ENCODE measurements around the gene FDXACB1.

The FDXACB1 gene, protein sequence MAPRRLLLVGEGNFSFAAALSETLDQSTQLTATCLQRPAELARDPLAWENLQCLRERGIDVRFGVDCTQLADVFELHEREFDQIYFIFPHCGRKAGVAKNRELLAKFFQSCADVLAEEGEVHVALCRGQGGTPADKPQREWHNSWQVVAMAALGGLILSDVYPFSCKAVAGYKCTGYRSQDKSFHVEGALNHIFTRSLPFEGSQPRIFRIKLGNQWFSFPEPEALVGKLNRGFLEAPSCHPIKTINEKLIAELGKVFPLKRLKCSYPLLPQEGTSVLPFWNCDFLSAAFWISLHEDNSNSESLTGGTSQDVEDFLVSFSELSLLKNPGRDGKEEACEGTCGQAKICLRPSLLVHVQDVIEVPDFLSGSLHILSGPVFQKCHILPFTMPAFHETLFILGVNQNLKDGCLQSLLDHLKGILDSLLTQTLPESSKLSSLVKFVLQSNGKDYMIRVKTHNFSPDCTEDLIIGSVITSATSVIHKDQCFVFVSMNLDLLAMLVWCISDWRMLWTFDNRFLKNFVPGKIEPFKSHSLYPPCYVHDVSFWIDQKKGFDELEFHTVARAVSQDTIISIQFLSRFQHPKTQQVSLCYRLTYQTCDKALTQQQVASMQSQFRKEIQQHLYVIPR

DNA sequence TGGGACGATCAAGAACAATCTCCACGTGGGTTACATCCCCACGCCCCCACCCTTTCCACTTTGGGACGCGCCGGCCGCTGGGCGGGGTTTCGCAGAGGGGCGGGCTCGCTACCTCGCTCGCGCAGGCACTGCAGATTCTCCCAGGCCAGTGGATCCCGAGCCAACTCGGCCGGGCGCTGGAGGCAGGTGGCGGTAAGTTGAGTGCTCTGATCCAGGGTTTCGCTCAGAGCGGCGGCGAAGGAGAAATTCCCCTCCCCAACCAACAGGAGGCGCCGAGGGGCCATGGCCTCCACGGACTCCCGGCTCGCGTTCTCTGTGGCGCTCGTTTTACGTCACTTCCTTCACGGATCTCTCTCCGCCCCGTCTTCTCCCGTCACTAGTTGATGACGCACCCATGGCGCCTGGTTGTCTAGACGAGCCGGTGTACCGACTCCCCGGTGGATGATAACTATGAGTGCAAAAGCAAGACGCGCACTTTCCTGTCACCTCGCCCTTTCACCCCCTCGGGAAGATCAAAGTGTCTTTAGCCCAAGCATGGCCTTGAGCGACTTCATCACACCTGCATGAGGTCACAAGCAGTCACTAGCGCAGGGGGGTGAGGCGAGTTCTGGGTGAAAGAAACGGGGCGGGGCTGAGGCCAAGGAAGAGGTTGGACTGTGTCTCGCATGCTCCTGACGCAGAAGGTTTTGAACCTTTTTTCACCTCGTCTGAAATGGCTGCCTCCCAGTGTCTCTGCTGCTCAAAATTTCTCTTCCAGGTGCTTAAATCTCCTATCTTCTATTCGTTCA, at the start of gene FDXACB1, which contains the start of gene CFAP68:
Gene FDXACB1, minus strand, starts transcription at position 317 of the 788 bp plus-strand sequence. Its CDS starts 33 bp downstream, at position 284.
Gene CFAP68, plus strand, starts transcription at position 693 of the 788 bp plus-strand sequence. Its CDS starts 20 bp downstream, at position 713.
- peak; percentile 78 for DNase-seq

DNA sequence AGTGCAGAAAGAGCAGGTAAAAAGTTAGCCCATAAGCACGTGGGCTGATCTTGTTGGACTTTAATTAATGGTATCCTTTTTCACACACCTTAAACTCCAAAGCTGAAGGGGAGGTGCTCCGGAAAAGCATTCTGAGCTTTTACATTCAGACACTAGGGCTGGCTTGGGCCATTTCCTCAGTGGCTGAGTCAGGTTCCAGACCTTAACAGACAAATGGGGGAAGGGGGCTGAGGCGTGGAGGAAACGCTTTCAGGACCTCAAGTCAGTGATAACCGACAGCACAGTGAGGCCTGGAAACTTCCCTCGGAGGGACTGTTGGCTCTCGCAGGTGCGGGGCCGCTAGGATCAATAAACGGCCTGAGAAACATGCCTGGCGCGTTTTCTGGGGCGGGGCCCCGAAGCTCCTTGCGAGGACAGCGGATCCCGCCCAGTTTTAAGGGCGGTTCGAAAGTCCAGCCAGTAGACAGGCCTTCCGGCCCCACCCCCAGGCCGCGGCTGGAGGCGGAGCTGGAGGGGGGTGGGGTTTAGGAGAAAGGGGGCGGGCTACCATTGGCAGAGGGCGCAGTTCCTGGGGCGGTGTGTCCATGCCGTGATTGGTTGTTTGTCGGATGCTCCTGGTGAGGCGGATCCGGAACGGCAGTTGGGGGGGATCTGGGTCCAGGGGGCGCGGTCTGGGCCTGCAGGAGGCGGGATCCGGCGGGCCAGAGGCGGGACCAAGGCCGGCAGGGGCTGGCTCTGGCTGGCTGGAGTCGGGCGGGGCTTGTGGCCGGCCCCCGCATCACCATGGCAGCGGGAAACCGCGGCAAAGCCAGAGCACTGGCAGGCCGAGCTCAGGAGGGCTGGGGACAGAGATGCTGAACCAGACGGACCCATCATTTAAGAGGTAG, 47.8 kb upstream of the FDXACB1 start:
- peak; percentile 92 for DNase-seq

DNA sequence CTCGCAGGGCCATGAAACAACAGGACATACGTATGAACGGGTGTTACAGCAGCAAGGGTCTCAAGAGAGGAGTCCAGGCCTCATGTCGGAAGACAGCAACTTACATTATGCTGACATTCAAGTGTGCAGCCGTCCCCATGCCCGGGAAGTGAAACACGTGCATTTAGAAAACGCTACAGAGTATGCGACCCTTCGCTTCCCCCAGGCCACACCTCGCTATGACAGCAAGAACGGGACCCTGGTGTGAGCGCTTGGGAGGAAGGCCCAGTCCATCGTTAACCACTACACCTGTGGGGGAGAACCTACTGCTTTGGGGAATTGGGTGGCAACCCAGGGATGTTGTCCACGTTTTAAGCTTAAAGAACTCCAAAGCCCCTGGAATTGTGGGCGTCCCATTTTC, 47.0 kb upstream of the FDXACB1 start:
- DNase-seq, result no peak

DNA sequence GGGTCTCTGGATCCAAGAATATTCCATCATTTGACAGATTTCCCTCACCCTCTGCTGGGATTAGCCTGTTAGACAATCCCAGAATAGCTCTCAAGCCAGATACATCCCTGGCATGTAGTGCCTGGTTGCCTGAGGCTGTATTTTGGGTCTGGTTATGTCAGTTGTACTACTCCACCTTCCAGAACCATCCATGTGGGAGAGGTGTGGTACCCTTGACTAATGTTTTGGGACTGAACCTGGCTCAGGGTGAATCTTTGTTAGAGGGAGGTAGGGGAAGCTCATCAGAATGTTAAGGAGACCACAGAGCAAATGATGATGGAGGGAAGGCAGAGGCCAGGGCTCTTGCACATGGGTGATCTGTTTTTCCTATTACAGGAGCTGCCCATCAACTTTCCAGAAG, 45.0 kb upstream of the FDXACB1 start:
- no peak for DNase-seq

DNA sequence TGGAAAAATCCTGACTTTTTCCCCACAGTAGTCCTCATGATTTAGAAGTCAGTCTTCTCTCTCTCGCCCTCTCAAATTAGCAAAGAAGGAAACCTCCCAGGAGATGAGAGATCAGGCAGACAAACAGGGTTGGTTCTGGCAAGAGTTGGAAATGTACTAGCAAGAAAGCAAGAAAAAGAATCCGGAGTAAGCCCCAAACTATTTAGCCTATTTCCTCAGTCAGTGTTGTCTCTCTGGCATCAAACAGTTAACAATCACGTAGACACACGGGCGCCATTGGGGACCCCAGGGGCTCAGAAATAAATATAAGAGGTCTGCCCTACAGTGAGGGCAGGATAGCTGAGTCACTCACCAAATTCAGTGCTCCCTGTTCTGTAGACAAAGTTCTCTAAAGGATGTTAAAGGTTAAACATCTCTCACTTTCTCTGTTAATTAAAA, 44.4 kb upstream of the FDXACB1 start:
- no peak for DNase-seq

DNA sequence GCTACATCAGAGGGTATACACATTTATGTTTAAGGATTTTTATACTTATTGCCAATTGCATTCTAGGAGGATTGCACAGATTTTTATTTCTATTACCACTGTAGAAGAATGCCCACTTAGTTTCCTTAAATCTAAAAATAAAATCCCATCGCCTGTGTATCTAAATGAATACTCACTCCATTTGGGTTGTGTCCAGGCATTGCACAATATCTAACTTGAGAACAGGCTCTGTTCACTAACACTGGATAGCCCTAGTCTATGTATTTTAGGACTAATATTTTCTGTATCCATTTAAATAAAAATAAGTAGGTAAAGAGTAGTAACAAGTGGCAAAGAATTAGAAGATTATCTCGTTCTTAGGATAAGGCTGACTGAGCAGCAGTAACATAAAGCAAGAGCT, 43.8 kb upstream of the FDXACB1 start:
- DNase-seq, result no peak

DNA sequence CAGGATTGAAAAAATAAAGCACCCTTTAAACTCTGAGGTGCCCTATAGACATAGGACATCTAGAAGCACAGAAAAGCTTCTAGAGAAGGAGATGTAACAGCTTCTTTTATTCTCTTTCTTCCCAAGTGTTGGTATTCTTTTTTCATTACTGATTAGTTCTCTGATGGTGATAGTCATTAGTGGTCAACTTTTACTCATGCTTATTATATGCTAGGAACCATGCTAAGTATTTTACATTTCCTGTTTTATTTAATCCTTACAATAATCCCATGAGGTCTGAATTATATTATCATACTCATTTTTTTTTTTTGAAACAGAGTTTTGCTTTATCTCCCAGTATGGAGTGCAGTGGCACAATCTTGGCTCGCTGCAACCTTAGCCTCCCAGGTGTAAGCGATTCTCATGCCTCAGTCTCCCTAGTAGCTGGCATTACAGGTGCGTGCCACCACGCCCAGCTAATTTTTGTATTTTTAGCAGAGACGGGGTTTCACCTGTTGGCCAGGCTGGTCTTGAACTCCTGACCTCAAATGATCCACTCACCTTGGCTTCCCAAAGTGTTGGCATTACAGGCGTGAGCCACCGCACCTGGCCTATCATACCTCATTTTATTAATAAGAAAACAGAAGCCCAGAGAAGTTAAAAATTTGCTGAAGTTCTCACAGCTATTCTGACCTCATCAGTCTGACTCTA, 42.7 kb upstream of the FDXACB1 start:
- no peak for DNase-seq

DNA sequence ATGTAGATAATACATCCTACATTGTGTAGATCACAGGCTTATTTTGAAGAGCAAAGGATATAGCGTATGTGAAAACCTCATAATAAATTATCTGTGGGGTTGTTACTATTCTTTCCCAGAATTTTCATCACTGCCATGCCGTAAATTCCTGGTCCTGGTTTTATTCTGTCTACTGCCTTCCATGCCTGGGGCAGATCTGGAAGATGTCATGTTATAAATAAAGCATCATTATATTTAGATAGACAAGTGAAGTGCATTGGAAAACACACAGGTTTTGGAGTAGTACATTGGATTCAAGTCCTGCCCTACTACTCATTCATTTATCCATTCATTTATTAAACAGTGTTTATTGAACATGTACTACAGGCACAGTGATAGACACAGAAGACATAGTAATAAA, 41.9 kb upstream of the FDXACB1 start:
- no peak for DNase-seq

DNA sequence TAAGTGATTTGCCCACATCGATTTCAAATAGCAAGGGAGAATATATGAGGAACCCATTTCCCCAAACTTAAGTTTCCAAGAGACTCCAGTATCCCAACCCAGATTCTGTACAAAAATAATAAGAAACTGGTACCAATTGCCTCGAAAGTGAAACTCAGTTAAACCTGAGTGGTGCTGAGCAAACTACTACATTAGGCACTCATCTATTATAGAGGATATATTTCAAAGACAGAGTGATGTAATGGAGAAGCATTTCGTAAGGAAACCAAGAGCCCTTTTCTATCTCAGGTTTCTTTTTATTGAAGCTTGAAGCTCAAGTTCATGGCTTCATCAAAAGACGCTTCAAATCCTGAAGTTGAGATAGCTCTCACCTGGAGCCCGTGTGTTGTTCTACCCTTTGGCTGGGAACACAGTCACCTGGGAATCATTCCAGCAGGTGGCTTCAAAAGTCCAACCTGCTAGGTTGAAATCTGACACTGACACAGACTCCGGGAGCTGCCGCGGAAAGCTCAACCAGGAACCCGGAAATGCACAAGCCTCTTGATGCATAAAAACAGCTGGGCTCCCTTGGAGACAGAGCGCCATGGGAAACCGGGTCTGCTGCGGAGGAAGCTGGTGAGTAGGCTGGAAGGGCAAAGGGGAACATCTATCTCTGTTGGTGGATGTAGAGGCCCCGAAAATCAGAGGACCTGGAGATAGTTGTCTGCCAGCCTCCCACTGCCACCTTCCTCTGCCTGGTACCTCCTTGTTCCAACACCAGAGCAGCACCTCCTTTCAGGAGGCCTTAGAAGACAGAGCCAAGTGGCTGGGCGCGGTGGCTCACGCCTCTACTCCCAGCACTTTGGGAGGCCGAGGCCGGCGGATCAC, 39.7 kb upstream of the FDXACB1 start, which contains the start of gene C11orf52:
Gene C11orf52, plus strand, starts transcription at position 524 of the 867 bp plus-strand sequence. Its CDS starts 60 bp downstream, at position 584.
- DNase-seq, result no peak

DNA sequence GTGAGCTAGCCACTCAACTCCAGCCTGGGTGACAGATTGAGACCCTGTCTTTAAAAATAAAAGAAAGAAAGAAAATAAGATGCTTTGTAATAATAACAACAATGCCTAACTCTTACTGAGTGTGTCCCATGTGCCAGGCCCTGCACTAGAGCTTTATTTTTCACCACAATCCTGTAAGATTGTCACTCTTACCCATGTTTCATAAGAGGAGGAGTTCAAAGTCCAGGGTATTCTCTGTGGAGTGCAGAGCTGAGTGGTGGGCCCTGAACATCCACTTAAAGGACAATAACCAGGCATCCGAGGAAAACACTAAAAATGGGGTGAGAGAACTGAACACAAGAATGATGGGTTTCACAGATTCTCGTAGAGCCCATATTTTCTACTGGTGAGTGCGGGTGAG, 38.8 kb upstream of the FDXACB1 start:
- DNase-seq, result no peak

DNA sequence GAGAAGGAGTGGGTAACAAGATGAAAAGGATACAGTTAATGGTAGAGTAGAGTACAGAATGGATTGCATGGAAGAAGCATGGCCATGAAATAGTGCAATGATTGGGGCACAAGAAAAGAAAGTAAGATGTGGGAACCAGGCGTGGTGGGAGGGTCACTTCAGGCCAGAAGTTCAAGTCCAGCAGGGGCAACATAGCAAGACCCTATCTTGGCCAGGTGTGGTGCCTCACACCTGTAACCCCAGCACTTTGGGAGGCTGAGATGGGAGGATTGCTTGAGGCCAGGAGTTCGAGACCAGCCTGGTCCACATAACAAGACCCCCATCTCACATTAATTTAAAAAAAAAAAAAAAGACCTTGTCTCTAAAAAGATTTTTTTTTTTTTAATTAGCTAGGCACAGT, 38.3 kb upstream of the FDXACB1 start:
- no peak for DNase-seq

DNA sequence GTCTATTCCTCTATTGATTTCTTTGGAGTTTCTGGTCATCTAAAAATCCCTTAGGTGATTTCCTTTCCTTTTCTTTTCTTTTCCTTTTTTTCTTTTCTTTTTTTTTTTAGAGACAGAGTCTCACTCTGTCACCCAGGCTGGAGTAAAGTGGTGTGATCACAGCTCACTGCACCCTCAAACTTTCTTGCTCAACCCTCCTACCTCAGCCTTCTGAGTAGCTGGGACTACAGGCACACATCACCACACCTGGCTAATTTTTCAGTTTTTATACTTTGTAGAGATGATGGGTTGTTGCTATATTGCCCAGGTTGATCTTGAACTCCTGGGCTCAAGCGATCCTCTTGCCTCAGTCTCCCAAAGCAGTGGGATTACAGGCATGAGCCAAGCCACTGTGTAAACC, 37.8 kb upstream of the FDXACB1 start:
- DNase-seq, result no peak

DNA sequence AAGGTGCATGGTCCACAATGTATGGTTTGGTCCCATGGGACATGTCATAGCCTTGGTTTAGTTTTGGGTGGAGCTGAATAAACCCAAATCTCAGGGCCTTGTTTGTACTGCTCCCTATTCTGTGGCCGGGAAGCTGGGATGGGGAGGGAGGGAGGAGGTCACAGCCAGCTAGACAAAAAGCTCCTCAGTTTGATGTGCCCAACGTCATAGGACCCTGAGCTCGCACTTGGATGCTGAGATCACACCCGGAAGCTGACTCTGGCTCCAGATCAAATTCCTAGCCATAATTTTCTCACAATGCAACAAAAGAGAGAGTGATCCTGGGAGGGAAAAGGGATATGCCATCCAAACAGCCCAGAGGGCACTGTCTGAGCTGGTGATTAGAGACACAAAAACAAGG, 35.0 kb upstream of the FDXACB1 start:
- no peak for DNase-seq

DNA sequence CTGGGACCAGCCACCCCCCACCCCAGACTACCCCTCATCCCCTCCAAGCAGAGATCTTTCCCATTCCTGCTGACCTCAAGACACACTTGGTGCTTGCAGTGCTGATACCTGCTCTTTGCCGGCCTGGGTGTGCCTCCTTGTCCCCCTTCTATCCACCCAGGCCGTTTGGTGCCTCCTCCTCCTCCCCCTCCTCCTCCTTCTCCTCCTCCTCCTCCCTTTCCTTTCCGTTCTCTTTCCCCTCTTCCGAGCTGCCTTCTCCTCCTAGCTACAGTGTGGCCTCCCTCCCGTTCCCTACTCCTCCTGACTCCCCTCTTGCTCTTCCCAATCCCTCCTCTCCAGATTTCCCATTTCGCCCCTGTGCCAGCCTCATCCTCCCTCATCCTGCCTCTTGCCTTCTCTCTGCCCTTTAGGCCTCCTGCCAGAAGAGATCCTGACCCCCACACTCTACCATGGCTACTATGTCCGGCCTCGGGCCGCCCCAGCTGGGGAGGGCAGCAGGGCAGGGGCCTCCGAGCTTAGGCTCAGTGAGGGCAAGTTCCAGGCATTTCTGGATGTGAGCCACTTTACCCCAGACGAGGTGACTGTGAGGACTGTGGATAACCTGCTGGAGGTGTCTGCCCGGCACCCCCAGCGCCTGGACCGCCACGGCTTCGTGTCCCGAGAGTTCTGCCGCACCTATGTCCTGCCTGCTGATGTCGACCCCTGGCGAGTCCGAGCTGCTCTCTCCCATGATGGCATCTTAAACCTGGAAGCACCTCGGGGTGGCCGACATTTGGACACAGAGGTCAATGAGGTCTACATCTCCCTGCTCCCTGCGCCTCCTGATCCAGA, 34.3 kb upstream of the FDXACB1 start:
- no peak for DNase-seq

DNA sequence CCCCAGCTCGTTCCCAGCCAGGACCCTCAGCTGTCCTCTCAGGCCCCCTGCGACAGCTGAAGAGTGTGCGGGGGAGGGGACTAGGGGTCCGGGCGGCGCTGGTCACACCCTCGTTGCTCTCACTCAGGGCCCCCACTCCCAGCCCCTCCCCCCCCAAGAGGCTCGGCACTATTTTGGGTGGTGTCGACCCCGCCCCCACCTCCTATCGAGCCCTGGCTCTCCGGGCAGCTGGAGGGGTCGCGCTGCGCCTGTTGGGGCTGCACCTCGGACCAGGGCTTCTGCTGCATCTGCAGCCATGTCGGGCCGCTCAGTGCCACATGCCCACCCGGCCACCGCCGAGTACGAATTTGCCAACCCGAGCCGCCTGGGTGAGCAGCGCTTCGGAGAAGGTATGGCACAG, 33.6 kb upstream of the FDXACB1 start, which contains the start of gene HSPB2:
Gene HSPB2, plus strand, starts transcription at position 200 of the 400 bp plus-strand sequence. Its CDS starts 96 bp downstream, at position 296.
- no peak for DNase-seq

DNA sequence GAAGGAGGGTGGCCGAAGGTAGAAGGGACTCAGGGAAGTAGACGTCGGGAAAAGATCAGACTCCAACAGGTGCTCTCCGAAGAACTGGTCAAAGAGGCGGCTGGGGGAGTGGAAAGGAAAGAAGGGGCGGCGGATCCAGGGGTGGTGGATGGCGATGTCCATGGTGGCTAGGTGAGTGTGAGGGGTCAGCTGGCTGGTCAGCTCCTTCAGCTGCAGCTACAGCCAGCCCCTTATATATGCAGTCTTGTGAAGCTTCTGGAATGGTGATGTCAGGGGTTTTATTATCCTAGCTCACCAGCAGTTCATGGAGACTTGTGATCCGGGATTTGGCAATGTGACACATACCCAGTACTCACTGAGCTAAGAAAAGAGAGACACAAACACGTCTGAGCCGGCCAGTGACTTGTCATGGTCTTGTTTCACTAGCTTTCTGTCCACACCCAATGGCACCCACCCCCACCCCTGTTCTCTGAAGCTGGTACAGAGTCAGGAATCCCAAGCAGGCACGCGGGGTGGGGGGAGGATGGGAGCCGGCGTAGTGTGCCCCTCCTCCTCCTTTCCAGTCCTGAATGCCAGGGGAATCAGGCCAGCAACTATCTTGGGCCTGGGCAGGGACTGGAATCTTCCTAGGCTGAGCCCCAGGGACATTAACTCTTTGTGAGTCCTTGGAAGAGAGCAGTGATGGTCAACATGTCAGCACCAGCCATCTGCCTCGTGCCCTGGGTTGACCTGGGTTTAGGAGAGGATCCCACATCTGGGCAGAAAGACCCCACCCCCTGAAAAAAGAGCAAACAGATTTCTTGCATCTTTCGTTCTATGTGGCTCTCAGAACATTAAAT, 32.8 kb upstream of the FDXACB1 start, which contains the start of gene CRYAB:
Gene CRYAB, minus strand, starts transcription at position 208 of the 839 bp plus-strand sequence. Its CDS starts 46 bp downstream, at position 162.
- DNase-seq, result no peak

DNA sequence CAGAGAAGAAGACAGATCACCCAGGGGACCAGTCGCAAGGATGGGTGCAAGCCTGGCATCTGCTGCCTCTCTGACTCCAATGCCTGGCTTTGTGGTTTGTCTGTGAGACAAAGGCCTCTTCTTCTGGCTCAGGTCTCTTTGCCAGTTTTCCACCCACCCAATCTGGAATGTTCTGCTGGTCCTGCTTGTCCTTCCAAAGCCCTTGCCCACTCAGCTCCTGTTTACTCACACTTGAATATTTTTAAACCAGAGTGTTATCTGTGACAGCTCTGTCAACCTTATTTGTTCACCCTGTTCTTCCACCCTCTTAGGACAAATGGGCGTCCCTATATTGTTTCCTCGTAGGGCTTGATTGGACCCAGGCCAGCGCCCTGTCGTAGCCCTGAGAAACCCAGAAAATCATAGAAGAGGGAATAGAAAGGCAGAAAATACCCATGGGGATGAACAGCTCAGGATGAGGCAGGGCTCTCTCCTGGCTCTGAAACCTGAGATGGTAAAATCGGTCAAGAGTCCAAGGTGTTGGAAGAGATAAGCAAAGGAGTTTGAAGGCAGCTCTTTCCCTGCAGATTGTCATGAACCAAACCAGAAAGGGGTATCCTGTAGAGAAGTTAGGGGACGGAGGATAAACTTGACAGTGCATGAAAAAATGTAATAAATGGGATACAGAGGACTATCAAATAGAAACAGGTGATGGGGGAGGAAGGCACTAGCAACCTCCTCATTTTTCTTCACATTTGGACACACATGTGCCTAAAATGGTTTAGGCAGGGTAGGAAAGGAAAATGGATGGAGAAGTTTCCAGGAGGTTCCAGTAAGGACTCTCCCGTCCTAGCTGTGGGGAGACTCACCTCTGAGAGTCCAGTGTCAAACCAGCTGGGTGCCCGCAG, 32.0 kb upstream of the FDXACB1 start:
- DNase-seq, result no peak

All from 8988T (cell line).